Measurements from ENCODE around the gene SERTM2. TPM values are rescaled to one million over a fixed set of nuclear protein-coding genes. Genes with fewer than 3 reads are reported as not detected.

The SERTM2 gene
- total RNA-seq, 1 experiment from 2014 or later = 0.37 TPM

DNA sequence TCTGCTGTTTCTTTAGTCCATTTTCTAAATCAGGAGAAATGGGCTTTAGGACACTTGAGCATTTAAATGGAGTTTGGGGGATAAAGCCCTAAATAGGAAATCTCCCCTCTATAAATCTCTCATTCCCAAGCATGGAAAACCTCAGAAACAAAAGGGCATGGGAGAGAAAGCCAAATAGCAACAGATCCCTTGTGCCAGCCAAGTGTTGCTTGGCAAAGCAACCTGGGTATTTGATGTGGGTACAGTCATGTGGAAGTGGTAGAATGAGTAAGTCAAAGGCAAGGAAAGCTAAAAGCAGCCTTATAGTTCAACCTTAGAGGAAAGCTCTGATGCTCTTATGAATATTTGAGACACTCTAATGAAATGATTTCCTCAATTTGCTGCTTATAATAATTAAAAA is 29.5 kb upstream of the SERTM2 start:
- H3K36me3 Mint-ChIP-seq = peaks cover 9% of the 10 kb centered on the region
- TF ChIP-seq, protein P1, sequence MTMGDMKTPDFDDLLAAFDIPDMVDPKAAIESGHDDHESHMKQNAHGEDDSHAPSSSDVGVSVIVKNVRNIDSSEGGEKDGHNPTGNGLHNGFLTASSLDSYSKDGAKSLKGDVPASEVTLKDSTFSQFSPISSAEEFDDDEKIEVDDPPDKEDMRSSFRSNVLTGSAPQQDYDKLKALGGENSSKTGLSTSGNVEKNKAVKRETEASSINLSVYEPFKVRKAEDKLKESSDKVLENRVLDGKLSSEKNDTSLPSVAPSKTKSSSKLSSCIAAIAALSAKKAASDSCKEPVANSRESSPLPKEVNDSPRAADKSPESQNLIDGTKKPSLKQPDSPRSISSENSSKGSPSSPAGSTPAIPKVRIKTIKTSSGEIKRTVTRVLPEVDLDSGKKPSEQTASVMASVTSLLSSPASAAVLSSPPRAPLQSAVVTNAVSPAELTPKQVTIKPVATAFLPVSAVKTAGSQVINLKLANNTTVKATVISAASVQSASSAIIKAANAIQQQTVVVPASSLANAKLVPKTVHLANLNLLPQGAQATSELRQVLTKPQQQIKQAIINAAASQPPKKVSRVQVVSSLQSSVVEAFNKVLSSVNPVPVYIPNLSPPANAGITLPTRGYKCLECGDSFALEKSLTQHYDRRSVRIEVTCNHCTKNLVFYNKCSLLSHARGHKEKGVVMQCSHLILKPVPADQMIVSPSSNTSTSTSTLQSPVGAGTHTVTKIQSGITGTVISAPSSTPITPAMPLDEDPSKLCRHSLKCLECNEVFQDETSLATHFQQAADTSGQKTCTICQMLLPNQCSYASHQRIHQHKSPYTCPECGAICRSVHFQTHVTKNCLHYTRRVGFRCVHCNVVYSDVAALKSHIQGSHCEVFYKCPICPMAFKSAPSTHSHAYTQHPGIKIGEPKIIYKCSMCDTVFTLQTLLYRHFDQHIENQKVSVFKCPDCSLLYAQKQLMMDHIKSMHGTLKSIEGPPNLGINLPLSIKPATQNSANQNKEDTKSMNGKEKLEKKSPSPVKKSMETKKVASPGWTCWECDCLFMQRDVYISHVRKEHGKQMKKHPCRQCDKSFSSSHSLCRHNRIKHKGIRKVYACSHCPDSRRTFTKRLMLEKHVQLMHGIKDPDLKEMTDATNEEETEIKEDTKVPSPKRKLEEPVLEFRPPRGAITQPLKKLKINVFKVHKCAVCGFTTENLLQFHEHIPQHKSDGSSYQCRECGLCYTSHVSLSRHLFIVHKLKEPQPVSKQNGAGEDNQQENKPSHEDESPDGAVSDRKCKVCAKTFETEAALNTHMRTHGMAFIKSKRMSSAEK (CRISPR knock-in tag; IDR thresholded peaks at IDR 0.05; ENCODE audit: borderline replicate concordance) = no peak
- TF ChIP-seq KAT7 (CRISPR knock-in tag; IDR thresholded peaks at IDR 0.05; ENCODE audit: borderline replicate concordance) = no peak
- no peak for TF ChIP-seq IRF2 (CRISPR knock-in tag; IDR thresholded peaks at IDR 0.05; ENCODE audit: borderline replicate concordance, low read depth)
- TF ChIP-seq ZNF263 (CRISPR knock-in tag; IDR thresholded peaks at IDR 0.05; ENCODE audit: low read depth) = no peak
- no peak for TF ChIP-seq NR1H2 (CRISPR knock-in tag; IDR thresholded peaks at IDR 0.05)
- no peak for TF ChIP-seq PRRX2 (CRISPR knock-in tag; IDR thresholded peaks at IDR 0.05)
- TF ChIP-seq, protein P2, sequence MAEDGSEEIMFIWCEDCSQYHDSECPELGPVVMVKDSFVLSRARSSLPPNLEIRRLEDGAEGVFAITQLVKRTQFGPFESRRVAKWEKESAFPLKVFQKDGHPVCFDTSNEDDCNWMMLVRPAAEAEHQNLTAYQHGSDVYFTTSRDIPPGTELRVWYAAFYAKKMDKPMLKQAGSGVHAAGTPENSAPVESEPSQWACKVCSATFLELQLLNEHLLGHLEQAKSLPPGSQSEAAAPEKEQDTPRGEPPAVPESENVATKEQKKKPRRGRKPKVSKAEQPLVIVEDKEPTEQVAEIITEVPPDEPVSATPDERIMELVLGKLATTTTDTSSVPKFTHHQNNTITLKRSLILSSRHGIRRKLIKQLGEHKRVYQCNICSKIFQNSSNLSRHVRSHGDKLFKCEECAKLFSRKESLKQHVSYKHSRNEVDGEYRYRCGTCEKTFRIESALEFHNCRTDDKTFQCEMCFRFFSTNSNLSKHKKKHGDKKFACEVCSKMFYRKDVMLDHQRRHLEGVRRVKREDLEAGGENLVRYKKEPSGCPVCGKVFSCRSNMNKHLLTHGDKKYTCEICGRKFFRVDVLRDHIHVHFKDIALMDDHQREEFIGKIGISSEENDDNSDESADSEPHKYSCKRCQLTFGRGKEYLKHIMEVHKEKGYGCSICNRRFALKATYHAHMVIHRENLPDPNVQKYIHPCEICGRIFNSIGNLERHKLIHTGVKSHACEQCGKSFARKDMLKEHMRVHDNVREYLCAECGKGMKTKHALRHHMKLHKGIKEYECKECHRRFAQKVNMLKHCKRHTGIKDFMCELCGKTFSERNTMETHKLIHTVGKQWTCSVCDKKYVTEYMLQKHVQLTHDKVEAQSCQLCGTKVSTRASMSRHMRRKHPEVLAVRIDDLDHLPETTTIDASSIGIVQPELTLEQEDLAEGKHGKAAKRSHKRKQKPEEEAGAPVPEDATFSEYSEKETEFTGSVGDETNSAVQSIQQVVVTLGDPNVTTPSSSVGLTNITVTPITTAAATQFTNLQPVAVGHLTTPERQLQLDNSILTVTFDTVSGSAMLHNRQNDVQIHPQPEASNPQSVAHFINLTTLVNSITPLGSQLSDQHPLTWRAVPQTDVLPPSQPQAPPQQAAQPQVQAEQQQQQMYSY (CRISPR knock-in tag; IDR thresholded peaks at IDR 0.05) = no peak
- TF ChIP-seq CBFB (CRISPR knock-in tag; IDR thresholded peaks at IDR 0.05; ENCODE audit: low read depth) = no peak
- H3K27ac Mint-ChIP-seq = no peak overlapping the region
- ATAC-seq (no peak), DNase-seq (ENCODE audit: low spot score) (no peak)
- POLR2A ChIA-PET = no interaction called here
- peaks cover 27% of the 10 kb centered on the region for H3K9me3 Mint-ChIP-seq
- peaks cover 13% of the 10 kb centered on the region for H3K27me3 Mint-ChIP-seq (ENCODE audit: low read depth)
- CTCF ChIA-PET = no interaction called here
- H3K4me3 Mint-ChIP-seq = no peak overlapping the region
- H3K4me1 Mint-ChIP-seq = peaks cover 14% of the 10 kb centered on the region

- Mint-ChIP-seq H3K27me3 (ENCODE audit: low read depth) (peaks cover 21% of the 10 kb centered on the region), H3K36me3 (peaks cover 9% of the 10 kb centered on the region), H3K27ac (no peak overlapping the region), H3K9me3 (peaks cover 20% of the 10 kb centered on the region), H3K4me1 (peaks cover 14% of the 10 kb centered on the region), H3K4me3 (no peak overlapping the region)
- DNase-seq (ENCODE audit: low spot score) (no peak), ATAC-seq (peak; percentile 34; the same call in 1 of the 2 replicates)
- POLR2A ChIA-PET = interaction anchor here (0.6 kb wide), 1 partner anchor 60 kb away, joined by 4 read pairs; no protein-coding TSS in a partner anchor
- CTCF ChIA-PET = no interaction called here
- TF ChIP-seq ZBTB21 (CRISPR knock-in tag; IDR thresholded peaks at IDR 0.05; ENCODE audit: borderline replicate concordance) (no peak), PREB (CRISPR knock-in tag; IDR thresholded peaks at IDR 0.05; ENCODE audit: borderline replicate concordance) (no peak), ZNF138 (CRISPR knock-in tag; conservative IDR thresholded peaks at IDR 0.05) (no peak), ESRRA (CRISPR knock-in tag; IDR thresholded peaks at IDR 0.05; ENCODE audit: borderline replicate concordance) (no peak), NR1H2 (CRISPR knock-in tag; IDR thresholded peaks at IDR 0.05) (no peak), CTCF (IDR thresholded peaks at IDR 0.05) (no peak), TEAD4 (CRISPR knock-in tag; IDR thresholded peaks at IDR 0.05) (no peak), ZNF423 (CRISPR knock-in tag; IDR thresholded peaks at IDR 0.05) (no peak)
- TF ChIP-seq, protein P3, sequence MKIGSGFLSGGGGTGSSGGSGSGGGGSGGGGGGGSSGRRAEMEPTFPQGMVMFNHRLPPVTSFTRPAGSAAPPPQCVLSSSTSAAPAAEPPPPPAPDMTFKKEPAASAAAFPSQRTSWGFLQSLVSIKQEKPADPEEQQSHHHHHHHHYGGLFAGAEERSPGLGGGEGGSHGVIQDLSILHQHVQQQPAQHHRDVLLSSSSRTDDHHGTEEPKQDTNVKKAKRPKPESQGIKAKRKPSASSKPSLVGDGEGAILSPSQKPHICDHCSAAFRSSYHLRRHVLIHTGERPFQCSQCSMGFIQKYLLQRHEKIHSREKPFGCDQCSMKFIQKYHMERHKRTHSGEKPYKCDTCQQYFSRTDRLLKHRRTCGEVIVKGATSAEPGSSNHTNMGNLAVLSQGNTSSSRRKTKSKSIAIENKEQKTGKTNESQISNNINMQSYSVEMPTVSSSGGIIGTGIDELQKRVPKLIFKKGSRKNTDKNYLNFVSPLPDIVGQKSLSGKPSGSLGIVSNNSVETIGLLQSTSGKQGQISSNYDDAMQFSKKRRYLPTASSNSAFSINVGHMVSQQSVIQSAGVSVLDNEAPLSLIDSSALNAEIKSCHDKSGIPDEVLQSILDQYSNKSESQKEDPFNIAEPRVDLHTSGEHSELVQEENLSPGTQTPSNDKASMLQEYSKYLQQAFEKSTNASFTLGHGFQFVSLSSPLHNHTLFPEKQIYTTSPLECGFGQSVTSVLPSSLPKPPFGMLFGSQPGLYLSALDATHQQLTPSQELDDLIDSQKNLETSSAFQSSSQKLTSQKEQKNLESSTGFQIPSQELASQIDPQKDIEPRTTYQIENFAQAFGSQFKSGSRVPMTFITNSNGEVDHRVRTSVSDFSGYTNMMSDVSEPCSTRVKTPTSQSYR (CRISPR knock-in tag; IDR thresholded peaks at IDR 0.05) = no peak
- TF ChIP-seq, protein P4, sequence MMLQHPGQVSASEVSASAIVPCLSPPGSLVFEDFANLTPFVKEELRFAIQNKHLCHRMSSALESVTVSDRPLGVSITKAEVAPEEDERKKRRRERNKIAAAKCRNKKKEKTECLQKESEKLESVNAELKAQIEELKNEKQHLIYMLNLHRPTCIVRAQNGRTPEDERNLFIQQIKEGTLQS (CRISPR knock-in tag; conservative IDR thresholded peaks at IDR 0.05) = no peak
- TF ChIP-seq, protein P5, sequence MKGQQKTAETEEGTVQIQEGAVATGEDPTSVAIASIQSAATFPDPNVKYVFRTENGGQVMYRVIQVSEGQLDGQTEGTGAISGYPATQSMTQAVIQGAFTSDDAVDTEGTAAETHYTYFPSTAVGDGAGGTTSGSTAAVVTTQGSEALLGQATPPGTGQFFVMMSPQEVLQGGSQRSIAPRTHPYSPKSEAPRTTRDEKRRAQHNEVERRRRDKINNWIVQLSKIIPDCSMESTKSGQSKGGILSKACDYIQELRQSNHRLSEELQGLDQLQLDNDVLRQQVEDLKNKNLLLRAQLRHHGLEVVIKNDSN (CRISPR knock-in tag; IDR thresholded peaks at IDR 0.05) = no peak
- TF ChIP-seq, protein P6, sequence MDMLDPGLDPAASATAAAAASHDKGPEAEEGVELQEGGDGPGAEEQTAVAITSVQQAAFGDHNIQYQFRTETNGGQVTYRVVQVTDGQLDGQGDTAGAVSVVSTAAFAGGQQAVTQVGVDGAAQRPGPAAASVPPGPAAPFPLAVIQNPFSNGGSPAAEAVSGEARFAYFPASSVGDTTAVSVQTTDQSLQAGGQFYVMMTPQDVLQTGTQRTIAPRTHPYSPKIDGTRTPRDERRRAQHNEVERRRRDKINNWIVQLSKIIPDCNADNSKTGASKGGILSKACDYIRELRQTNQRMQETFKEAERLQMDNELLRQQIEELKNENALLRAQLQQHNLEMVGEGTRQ (CRISPR knock-in tag; IDR thresholded peaks at IDR 0.05) = no peak
Measured at GRCh38 chrX:111483135-111483534, 28.3 kb upstream of the SERTM2 start.
